ENCODE data around the gene SERPIND1. TPM values are rescaled to one million over a fixed set of nuclear protein-coding genes. Genes with fewer than 3 reads are reported as not detected.
A peak's percentile ranks its signal among the peaks of the same experiment; 100 is the strongest.

SERPIND1 gene
- total RNA-seq, 4 donors from 2014 or later: 0.46 to 0.83 (median 0.50) TPM; not detected in 1

- peaks cover 0 to 12% (median 9%) of the 10 kb centered on the region in 4 donors for H3K4me1 ChIP-seq
- H3K36me3 ChIP-seq: peaks cover 10 to 77% (median 61%) of the 10 kb centered on the region in 4 donors
- H3K27me3 ChIP-seq: no peaks in the 10 kb centered on the region
- WGBS: 98% methylated on average over 5 of the region's 5 CpGs
- TF ChIP-seq EP300 (IDR thresholded peaks at IDR 0.05) (no peak), CTCF (IDR thresholded peaks at IDR 0.05) (no peak)
- no peak overlapping the region for H3K27ac ChIP-seq (replicated peaks in 1 of 4)
- H3K9me3 ChIP-seq: no peaks in the 10 kb centered on the region
- no peak overlapping the region for H3K4me3 ChIP-seq
- intact Hi-C loops (cut with DNase I): no loop called here
- DNase-seq (ENCODE audit: extremely low spot score): no peak
Observed at GRCh38 chr22:20788627-20789344, 14.9 kb downstream of the SERPIND1 start.

- Histone ChIP-seq H3K4me3 (no peak overlapping the region), H3K27ac (replicated peaks in 1 of 4) (peak overlapping the region in 1 of 4 donors; percentile 35), H3K4me1 (peaks cover 0 to 14% (median 12%) of the 10 kb centered on the region in 4 donors), H3K36me3 (peaks cover 31 to 86% (median 77%) of the 10 kb centered on the region in 4 donors), H3K27me3 (no peaks in the 10 kb centered on the region), H3K9me3 (no peaks in the 10 kb centered on the region)
- WGBS: 87% methylated on average over 7 of the region's 12 CpGs
- intact Hi-C loops (cut with DNase I): no loop called here
- no peak for TF ChIP-seq EP300 (IDR thresholded peaks at IDR 0.05)
- no peak for TF ChIP-seq POLR2A (IDR thresholded peaks at IDR 0.05; ENCODE audit: low read depth)
- TF ChIP-seq CTCF (IDR thresholded peaks at IDR 0.05): no peak
- no peak for TF ChIP-seq POLR2AphosphoS5 (IDR thresholded peaks at IDR 0.05)
- no peak for DNase-seq (ENCODE audit: extremely low spot score)
Observed at GRCh38 chr22:20792221-20792965, 18.5 kb downstream of the SERPIND1 start.

GRCh38 chr22:20792966-20793728 is 19.2 kb downstream of the SERPIND1 start:
- no peak overlapping the region for H3K4me3 ChIP-seq
- peak overlapping the region in 1 of 4 donors; percentile 35 for H3K27ac ChIP-seq (replicated peaks in 1 of 4)
- TF ChIP-seq POLR2A (IDR thresholded peaks at IDR 0.05; ENCODE audit: low read depth): no peak
- no peak for TF ChIP-seq CTCF (IDR thresholded peaks at IDR 0.05)
- no peak for TF ChIP-seq POLR2AphosphoS5 (IDR thresholded peaks at IDR 0.05)
- 78% methylated on average over 3 of the region's 3 CpGs for WGBS
- no peak for DNase-seq (ENCODE audit: extremely low spot score)
- H3K27me3 ChIP-seq: no peaks in the 10 kb centered on the region
- H3K4me1 ChIP-seq: peaks cover 0 to 14% (median 12%) of the 10 kb centered on the region in 4 donors
- H3K36me3 ChIP-seq: peaks cover 31 to 87% (median 77%) of the 10 kb centered on the region in 4 donors
- intact Hi-C loops (cut with DNase I): no loop called here
- H3K9me3 ChIP-seq: no peaks in the 10 kb centered on the region

- DNase-seq (ENCODE audit: extremely low spot score): no peak
- H3K36me3 ChIP-seq: peaks cover 37 to 88% (median 78%) of the 10 kb centered on the region in 4 donors
- H3K27me3 ChIP-seq: no peaks in the 10 kb centered on the region
- no peak overlapping the region for H3K4me3 ChIP-seq
- no peaks in the 10 kb centered on the region for H3K9me3 ChIP-seq
- no peak overlapping the region for H3K27ac ChIP-seq (replicated peaks in 1 of 4)
- intact Hi-C loops (cut with DNase I): no loop called here
- WGBS: 80% methylated on average over 12 of the region's 13 CpGs
- H3K4me1 ChIP-seq: peaks cover 0 to 14% (median 12%) of the 10 kb centered on the region in 4 donors
- TF ChIP-seq EP300 (IDR thresholded peaks at IDR 0.05) (no peak), CTCF (IDR thresholded peaks at IDR 0.05) (no peak), POLR2AphosphoS5 (IDR thresholded peaks at IDR 0.05) (no peak), POLR2A (IDR thresholded peaks at IDR 0.05; ENCODE audit: low read depth) (no peak)
Observed at GRCh38 chr22:20793748-20794649, 20.1 kb downstream of the SERPIND1 start.

Data from esophagus muscularis mucosa (tissue), 4 donors.